Mesodermal cell (in vitro differentiated cells): ENCODE data around the gene SLCO2A1.

ENCODE experiments used
- H3K27ac ChIP-seq: 2 replicates; pipeline ENCODE4 v1.7.0; 2013; ENCODE audit warnings: mild to moderate bottlenecking, low read depth, low read length, moderate library complexity; ENCODE audit not compliant: severe bottlenecking
- H3K36me3 ChIP-seq: 2 replicates; pipeline ENCODE4 v1.7.1; 2013; ENCODE audit warnings: mild to moderate bottlenecking, low read length, moderate library complexity; ENCODE audit not compliant: control insufficient read depth, insufficient read depth
- H3K4me1 ChIP-seq: one replicate; pipeline ENCODE4 v1.7.1; 2013; ENCODE audit warnings: mild to moderate bottlenecking, low read length; ENCODE audit not compliant: insufficient read depth, control insufficient read depth, poor library complexity, severe bottlenecking
- H3K4me3 ChIP-seq: 2 replicates; pipeline ENCODE4 v1.7.0; 2013; ENCODE audit warnings: low read length, control low read depth, mild to moderate bottlenecking; ENCODE audit not compliant: insufficient read depth, poor library complexity, severe bottlenecking; ENCODE audit errors: extremely low read depth
- H3K9me3 ChIP-seq: 2 replicates; pipeline ENCODE4 v1.7.1; 2013; ENCODE audit warnings: mild to moderate bottlenecking, low read length, moderate library complexity; ENCODE audit not compliant: control insufficient read depth
- WGBS, 2 experiments: methylation state at CpG; one replicate each; pipeline ENCODE4 v1.1.5; 2013; ENCODE audit warnings: missing lambda C conversion rate in 2 of 2; ENCODE audit not compliant: insufficient coverage in 2 of 2; 5-methylcytosine and 5-hydroxymethylcytosine counted together

The SLCO2A1 gene

GRCh38 chr3:133921592-133921991 lies 108.1 kb downstream of the SLCO2A1 start:
- H3K27ac ChIP-seq: no peak overlapping the region
- no peak overlapping the region for H3K4me3 ChIP-seq
- H3K9me3 ChIP-seq: no peaks in the 10 kb centered on the region
- H3K36me3 ChIP-seq: no peaks in the 10 kb centered on the region
- H3K4me1 ChIP-seq: no peaks in the 10 kb centered on the region
- WGBS, 2 experiments: no CpG with 5 or more reads among the region's 1 CpG

GRCh38 chr3:133917144-133917543 lies 112.6 kb downstream of the SLCO2A1 start:
- Histone ChIP-seq H3K36me3 (no peaks in the 10 kb centered on the region), H3K4me1 (no peaks in the 10 kb centered on the region), H3K27ac (no peak overlapping the region), H3K4me3 (no peak overlapping the region), H3K9me3 (no peaks in the 10 kb centered on the region)

- no peak overlapping the region for H3K4me3 ChIP-seq
- H3K9me3 ChIP-seq: no peaks in the 10 kb centered on the region
- H3K4me1 ChIP-seq: no peaks in the 10 kb centered on the region
- no peak overlapping the region for H3K27ac ChIP-seq
- no peaks in the 10 kb centered on the region for H3K36me3 ChIP-seq
- WGBS, 2 experiments: 94% methylated on average over 10 of the region's 10 CpGs
Observed at GRCh38 chr3:133915685-133916658, 113.8 kb downstream of the SLCO2A1 start.

GRCh38 chr3:133914839-133915600 lies 114.7 kb downstream of the SLCO2A1 start:
- H3K4me3 ChIP-seq: no peak overlapping the region
- WGBS, 2 experiments: 78 to 90% methylated on average over 9 to 11 of the region's 12 CpGs
- no peaks in the 10 kb centered on the region for H3K4me1 ChIP-seq
- no peaks in the 10 kb centered on the region for H3K36me3 ChIP-seq
- H3K9me3 ChIP-seq: no peaks in the 10 kb centered on the region
- no peak overlapping the region for H3K27ac ChIP-seq

GRCh38 chr3:133910422-133910821 lies 119.3 kb downstream of the SLCO2A1 start:
- H3K4me1 ChIP-seq: no peaks in the 10 kb centered on the region
- 50% methylated on average over 1 of the region's 2 CpGs; no CpG with 5 or more reads in 1 of the 2 experiments for WGBS, 2 experiments
- H3K9me3 ChIP-seq: no peaks in the 10 kb centered on the region
- no peaks in the 10 kb centered on the region for H3K36me3 ChIP-seq
- H3K4me3 ChIP-seq: no peak overlapping the region
- H3K27ac ChIP-seq: no peak overlapping the region

- no peaks in the 10 kb centered on the region for H3K9me3 ChIP-seq
- H3K27ac ChIP-seq: no peak overlapping the region
- H3K36me3 ChIP-seq: no peaks in the 10 kb centered on the region
- 47 to 82% methylated on average over 2 to 3 of the region's 3 CpGs for WGBS, 2 experiments
- no peaks in the 10 kb centered on the region for H3K4me1 ChIP-seq
- no peak overlapping the region for H3K4me3 ChIP-seq
Observed at GRCh38 chr3:133905376-133905775, 124.3 kb downstream of the SLCO2A1 start.

GRCh38 chr3:133901847-133902246 lies 127.9 kb downstream of the SLCO2A1 start:
- Histone ChIP-seq H3K36me3 (no peaks in the 10 kb centered on the region), H3K4me3 (no peak overlapping the region), H3K4me1 (no peaks in the 10 kb centered on the region), H3K27ac (no peak overlapping the region), H3K9me3 (no peaks in the 10 kb centered on the region)
- WGBS, 2 experiments: 78 to 79% methylated on average over 4 to 5 of the region's 5 CpGs

- Histone ChIP-seq H3K4me3 (no peak overlapping the region), H3K4me1 (no peaks in the 10 kb centered on the region), H3K36me3 (no peaks in the 10 kb centered on the region), H3K27ac (no peak overlapping the region), H3K9me3 (no peaks in the 10 kb centered on the region)
- no CpG with 5 or more reads among the region's 1 CpG for WGBS, 2 experiments
Observed at GRCh38 chr3:133901083-133901482, 128.6 kb downstream of the SLCO2A1 start.

GRCh38 chr3:133899311-133899710 lies 130.4 kb downstream of the SLCO2A1 start:
- Histone ChIP-seq H3K36me3 (no peaks in the 10 kb centered on the region), H3K9me3 (no peaks in the 10 kb centered on the region), H3K27ac (no peak overlapping the region), H3K4me3 (no peak overlapping the region), H3K4me1 (peaks cover 6% of the 10 kb centered on the region)

- Histone ChIP-seq H3K9me3 (no peaks in the 10 kb centered on the region), H3K27ac (no peak overlapping the region), H3K4me3 (no peak overlapping the region), H3K4me1 (peaks cover 8% of the 10 kb centered on the region), H3K36me3 (no peaks in the 10 kb centered on the region)
- WGBS, 2 experiments: 88 to 93% methylated on average over 6 of the region's 7 CpGs
Observed at GRCh38 chr3:133897547-133897946, 132.2 kb downstream of the SLCO2A1 start.
